Large intestine (tissue), 3 donors: Measurements from ENCODE around the gene IFNGR1. TPM values are rescaled to one million over a fixed set of nuclear protein-coding genes. Genes with fewer than 3 reads are reported as not detected.

Source experiments
- DNase-seq, 2 donors: peaks; one replicate each; pipeline versions ENCODE4 v3.0.0 to v3.0.0-alpha.2; 2013
- H3K27ac ChIP-seq: one replicate; pipeline ENCODE4 v1.5.1; 2013; ENCODE audit warnings: low read length
- H3K27me3 ChIP-seq: 2 replicates; pipeline ENCODE4 v1.6.1; 2013; ENCODE audit warnings: low read length; ENCODE audit not compliant: control insufficient read depth, insufficient read depth
- H3K36me3 ChIP-seq: 2 replicates; pipeline ENCODE4 v1.6.1; 2013; ENCODE audit warnings: low read length; ENCODE audit not compliant: control insufficient read depth, insufficient read depth
- H3K4me1 ChIP-seq: one replicate; pipeline ENCODE4 v1.6.1; 2013; ENCODE audit warnings: low read length; ENCODE audit not compliant: control insufficient read depth, insufficient read depth
- H3K4me3 ChIP-seq: one replicate; pipeline ENCODE4 v1.5.1; 2013; ENCODE audit warnings: low read length
- H3K9me3 ChIP-seq: one replicate; pipeline ENCODE4 v1.6.1; 2013; ENCODE audit warnings: mild to moderate bottlenecking, low read depth, low read length, moderate library complexity; ENCODE audit not compliant: control insufficient read depth
- WGBS: methylation state at CpG from one replicate; pipeline ENCODE4 v1.1.5; 2013; ENCODE audit warnings: low lambda C conversion rate; ENCODE audit not compliant: insufficient coverage; 5-methylcytosine and 5-hydroxymethylcytosine counted together
- polyA plus RNA-seq: library from polyadenylated mRNA; unstranded; fragments of 120-200 nt; gene quantifications from one replicate; pipeline ENCODE4 v1.2.1, GENCODE V29; 2013

IFNGR1 gene
- polyA plus RNA-seq, 1 donor = 101 TPM

- H3K27ac ChIP-seq = no peak overlapping the region
- no peak for DNase-seq
- H3K27me3 ChIP-seq = no peaks in the 10 kb centered on the region
- 67% methylated on average over 3 of the region's 4 CpGs for WGBS
- H3K4me3 ChIP-seq = no peak overlapping the region
- H3K9me3 ChIP-seq = no peaks in the 10 kb centered on the region
- no peaks in the 10 kb centered on the region for H3K4me1 ChIP-seq
- no peaks in the 10 kb centered on the region for H3K36me3 ChIP-seq
Measured at GRCh38 chr6:137157601-137158000, 61.6 kb downstream of the IFNGR1 start.

DNA sequence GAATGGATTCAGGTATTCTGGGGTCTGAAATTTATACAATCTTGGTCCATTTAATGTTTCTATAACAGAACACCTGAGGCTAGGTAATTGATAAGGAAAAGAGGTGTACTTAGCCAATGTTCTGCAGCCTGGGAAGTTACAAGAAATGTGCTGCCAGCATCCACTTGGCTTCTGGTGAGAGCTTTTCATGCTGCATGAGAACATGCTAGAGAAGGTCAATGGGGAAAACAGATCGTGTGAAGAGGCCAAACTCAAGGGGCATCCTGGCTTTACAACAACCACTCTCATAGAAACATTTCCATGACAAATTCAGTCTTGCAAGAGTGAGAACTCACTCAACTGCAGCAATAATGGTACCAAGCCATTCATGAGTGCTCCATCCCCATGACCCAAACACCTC lies 62.5 kb downstream of the IFNGR1 start:
- Histone ChIP-seq H3K4me3 (no peak overlapping the region), H3K27ac (no peak overlapping the region), H3K36me3 (no peaks in the 10 kb centered on the region), H3K4me1 (no peaks in the 10 kb centered on the region), H3K9me3 (peaks cover 3% of the 10 kb centered on the region), H3K27me3 (no peaks in the 10 kb centered on the region)
- WGBS = 71% methylated on average over 1 of the region's 1 CpG
- DNase-seq = no peak

GRCh38 chr6:137155830-137156229 lies 63.4 kb downstream of the IFNGR1 start:
- no peaks in the 10 kb centered on the region for H3K4me1 ChIP-seq
- no peak overlapping the region for H3K27ac ChIP-seq
- H3K36me3 ChIP-seq = no peaks in the 10 kb centered on the region
- DNase-seq = peak in 1 of 2 donors; percentile 4
- H3K4me3 ChIP-seq = no peak overlapping the region
- peaks cover 3% of the 10 kb centered on the region for H3K9me3 ChIP-seq
- no CpG with 5 or more reads among the region's 2 CpGs for WGBS
- H3K27me3 ChIP-seq = no peaks in the 10 kb centered on the region

DNA sequence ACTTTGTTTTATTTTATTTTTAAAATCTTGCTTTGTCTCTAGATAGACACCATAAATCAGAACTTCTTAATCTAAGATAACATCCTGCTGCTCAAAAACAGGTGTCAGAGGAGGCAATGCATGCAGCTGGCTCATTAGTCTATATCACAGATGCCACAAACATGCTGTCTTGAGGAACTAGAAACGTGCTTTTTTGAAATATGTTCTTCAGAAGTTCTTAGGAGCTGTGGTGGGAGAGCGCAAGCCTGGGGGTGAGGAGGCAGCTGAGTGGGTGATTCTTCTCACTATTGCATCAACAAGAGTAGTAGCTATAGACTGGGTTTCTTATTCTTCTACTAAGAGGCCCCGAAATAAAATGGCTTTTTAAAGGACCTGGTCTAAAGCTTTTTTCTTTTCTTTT lies 69.1 kb downstream of the IFNGR1 start:
- Histone ChIP-seq H3K27ac (no peak overlapping the region), H3K27me3 (no peaks in the 10 kb centered on the region), H3K36me3 (no peaks in the 10 kb centered on the region), H3K9me3 (peaks cover 3% of the 10 kb centered on the region), H3K4me3 (no peak overlapping the region), H3K4me1 (no peaks in the 10 kb centered on the region)
- WGBS = 100% methylated on average over 3 of the region's 3 CpGs
- DNase-seq = no peak

DNA sequence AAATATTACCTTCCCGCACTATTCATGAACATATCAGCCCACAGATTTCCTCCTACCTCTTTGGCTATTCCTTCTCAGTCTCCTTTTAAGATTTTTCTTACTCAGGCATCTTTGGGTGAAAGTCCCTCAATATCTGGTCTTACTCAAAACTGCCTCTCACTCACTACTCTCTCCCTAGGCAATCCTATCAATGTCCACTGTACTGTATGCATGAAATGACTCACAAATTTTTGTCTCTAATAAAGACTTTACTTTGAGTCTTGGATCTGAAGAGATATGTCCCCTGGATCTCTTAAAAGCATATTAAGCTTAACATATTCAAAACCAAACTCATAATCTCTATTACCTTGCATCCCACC lies 70.2 kb downstream of the IFNGR1 start:
- H3K27ac ChIP-seq = peak overlapping the region; percentile 13
- 100% methylated on average over 1 of the region's 1 CpG for WGBS
- no peaks in the 10 kb centered on the region for H3K4me1 ChIP-seq
- DNase-seq = no peak
- H3K9me3 ChIP-seq = peaks cover 3% of the 10 kb centered on the region
- H3K27me3 ChIP-seq = no peaks in the 10 kb centered on the region
- H3K4me3 ChIP-seq = no peak overlapping the region
- H3K36me3 ChIP-seq = no peaks in the 10 kb centered on the region

DNA sequence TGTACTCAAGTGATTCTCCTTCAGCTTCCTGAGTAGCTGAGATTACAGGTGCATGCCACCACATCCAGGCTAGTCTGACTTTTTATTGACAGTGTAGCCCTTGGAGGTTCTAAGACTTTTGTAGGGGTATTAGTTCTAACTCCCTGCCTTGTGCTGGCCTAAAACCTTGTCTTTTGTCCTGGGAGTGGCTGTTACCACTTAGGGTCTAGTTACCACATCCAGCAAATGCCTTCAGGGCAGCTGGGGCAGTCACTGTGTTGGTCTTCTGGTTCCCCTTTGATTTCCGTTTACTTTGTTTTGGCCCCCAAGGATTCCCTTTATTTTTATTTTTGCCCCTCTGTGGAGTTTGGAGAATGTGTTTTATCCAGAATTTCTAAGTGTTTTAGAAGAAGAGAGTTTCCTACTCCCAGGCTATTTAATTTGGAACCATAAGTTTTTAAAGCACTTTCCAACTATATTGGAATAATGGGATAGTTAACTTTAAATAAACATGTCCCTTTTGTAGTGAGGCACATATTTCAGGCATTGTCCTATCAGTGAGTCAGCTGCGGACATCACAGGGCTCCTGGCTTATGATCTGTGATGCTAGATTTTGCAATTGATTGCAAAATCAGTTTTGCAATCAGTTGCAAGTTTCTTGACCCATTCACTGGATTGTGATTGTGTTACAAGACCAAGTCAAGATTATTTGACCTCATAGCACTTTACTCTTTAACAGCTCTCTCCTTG lies 70.7 kb downstream of the IFNGR1 start:
- Histone ChIP-seq H3K27ac (peak overlapping the region; percentile 23), H3K4me1 (no peaks in the 10 kb centered on the region), H3K36me3 (no peaks in the 10 kb centered on the region), H3K4me3 (no peak overlapping the region), H3K27me3 (no peaks in the 10 kb centered on the region), H3K9me3 (peaks cover 3% of the 10 kb centered on the region)
- no CpG with 5 or more reads among the region's 2 CpGs for WGBS
- peak in 1 of 2 donors; percentile 30 for DNase-seq

Other genes starting within 250 kb of the IFNGR1 start
- 2.5 TPM for gene IL20RA, start 174.4 kb downstream of the IFNGR1 start, polyA plus RNA-seq
- gene IL22RA2, start 45.7 kb downstream of the IFNGR1 start, polyA plus RNA-seq = 0.16 TPM